Hippocampal formation (tissue), 2 donors: ENCODE results near the gene DNAH11.
"Not testable (repeated sequence)": the region's sequence is repeated elsewhere in the genome, so short reads cannot be mapped to it uniquely, and the experiment has no call there.

Source experiments
- DNase-seq, 2 donors: peaks; one replicate each; lab custom pipeline; 2025; lab: John Stamatoyannopoulos, UW

The DNAH11 gene

GRCh38 chr7:21717323-21717722 is 174.5 kb downstream of the DNAH11 start:
- no peak for DNase-seq

- DNase-seq: no peak
Measured at GRCh38 chr7:21718391-21718790, 175.6 kb downstream of the DNAH11 start.

- DNase-seq: no peak
Measured at GRCh38 chr7:21719846-21720245, 177.0 kb downstream of the DNAH11 start.

- DNase-seq: no peak
Measured at GRCh38 chr7:21722371-21722770, 179.5 kb downstream of the DNAH11 start.

- DNase-seq: no peak
Measured at GRCh38 chr7:21724562-21724961, 181.7 kb downstream of the DNAH11 start.

- no peak for DNase-seq
Measured at GRCh38 chr7:21730399-21730798, 187.6 kb downstream of the DNAH11 start.

- DNase-seq: no peak
Measured at GRCh38 chr7:21731977-21732376, 189.1 kb downstream of the DNAH11 start.

GRCh38 chr7:21732956-21733355 is 190.1 kb downstream of the DNAH11 start:
- not testable (repeated sequence) for DNase-seq

- DNase-seq: no peak
Measured at GRCh38 chr7:21733837-21734236, 191.0 kb downstream of the DNAH11 start.

- no peak for DNase-seq
Measured at GRCh38 chr7:21743493-21743892, 200.7 kb downstream of the DNAH11 start.

GRCh38 chr7:21746949-21747348 is 204.1 kb downstream of the DNAH11 start:
- no peak for DNase-seq

GRCh38 chr7:21747806-21748205 is 205.0 kb downstream of the DNAH11 start:
- no peak for DNase-seq

GRCh38 chr7:21749378-21749777 is 206.5 kb downstream of the DNAH11 start:
- DNase-seq: no peak

- DNase-seq: no peak
Measured at GRCh38 chr7:21753071-21753470, 210.2 kb downstream of the DNAH11 start.

GRCh38 chr7:21754963-21755362 is 212.1 kb downstream of the DNAH11 start:
- DNase-seq: no peak

- no peak for DNase-seq
Measured at GRCh38 chr7:21757537-21758282, 214.9 kb downstream of the DNAH11 start.

- DNase-seq: no peak
Measured at GRCh38 chr7:21758286-21758685, 215.4 kb downstream of the DNAH11 start.

GRCh38 chr7:21762469-21762868 is 219.6 kb downstream of the DNAH11 start:
- DNase-seq: no peak

- DNase-seq: no peak
Measured at GRCh38 chr7:21763818-21764217, 221.0 kb downstream of the DNAH11 start.

- no peak for DNase-seq
Measured at GRCh38 chr7:21766218-21766617, 223.4 kb downstream of the DNAH11 start.

- peak in 1 of 2 donors; percentile 18 for DNase-seq
Measured at GRCh38 chr7:21767300-21767900, 224.6 kb downstream of the DNAH11 start.

- no peak for DNase-seq
Measured at GRCh38 chr7:21768279-21768678, 225.4 kb downstream of the DNAH11 start.

GRCh38 chr7:21771266-21771665 is 228.4 kb downstream of the DNAH11 start:
- no peak for DNase-seq
